ENCODE measurements around the gene MRPL19. TPM values are rescaled to one million over a fixed set of nuclear protein-coding genes. Genes with fewer than 3 reads are reported as not detected.

MRPL19 gene
- total and polyA plus RNA-seq, 2 of the 13 experiments (the other 11 are each of a cell fraction or from before 2014, with no cell fraction given): 43.2 to 163 TPM

- TF ChIP-seq ZNF703 (CRISPR knock-in tag; IDR thresholded peaks at IDR 0.05; ENCODE audit: borderline replicate concordance): no peak
- TF ChIP-seq ZNF501 (CRISPR knock-in tag; IDR thresholded peaks at IDR 0.05): peak; percentile 98
- TF ChIP-seq FOXA1 (IDR thresholded peaks at IDR 0.05): no peak
- peak; percentile 64 for TF ChIP-seq FOXA1 (CRISPR knock-in tag; IDR thresholded peaks at IDR 0.05)
- TF ChIP-seq IKZF5 (CRISPR knock-in tag; IDR thresholded peaks at IDR 0.05): peak; percentile 97
- no peak for TF ChIP-seq TCF12 (IDR thresholded peaks at IDR 0.05)
- TF ChIP-seq TCF12 (CRISPR knock-in tag; IDR thresholded peaks at IDR 0.05): 0 out of 2 replicates have a peak, but pooled peaks have one; percentile 44
- TF ChIP-seq ZNF235 (CRISPR knock-in tag; IDR thresholded peaks at IDR 0.05; ENCODE audit: borderline replicate concordance): no peak
- TF ChIP-seq TFDP2 (CRISPR knock-in tag; IDR thresholded peaks at IDR 0.05): no peak; the same call in 1 of the 2 replicates
- TF ChIP-seq ARNT2 (CRISPR knock-in tag; IDR thresholded peaks at IDR 0.05; ENCODE audit: low read depth): peak; percentile 88; the same call in 1 of the 2 replicates
- peak; percentile 91 for TF ChIP-seq GATAD1 (CRISPR knock-in tag; IDR thresholded peaks at IDR 0.05)
- peak; percentile 94 for TF ChIP-seq UBTF (CRISPR knock-in tag; IDR thresholded peaks at IDR 0.05)
- TF ChIP-seq ZNF549 (CRISPR knock-in tag; IDR thresholded peaks at IDR 0.05): no peak
- TF ChIP-seq ZNF678 (CRISPR knock-in tag; IDR thresholded peaks at IDR 0.05): peak; percentile 58; the same call in 1 of the 2 replicates
- TF ChIP-seq ZNF460 (CRISPR knock-in tag; IDR thresholded peaks at IDR 0.05; ENCODE audit: borderline replicate concordance): no peak
- peak; percentile 93 for TF ChIP-seq ZNF747 (CRISPR knock-in tag; IDR thresholded peaks at IDR 0.05; ENCODE audit: borderline replicate concordance)
- peak; percentile 74 for TF ChIP-seq SUZ12 (IDR thresholded peaks at IDR 0.05; ENCODE audit: low read depth, low read length)
- TF ChIP-seq AKNA (CRISPR knock-in tag; IDR thresholded peaks at IDR 0.05; ENCODE audit: borderline replicate concordance): no peak
- peak; percentile 91 for TF ChIP-seq FOXC1 (CRISPR knock-in tag; IDR thresholded peaks at IDR 0.05; ENCODE audit: borderline replicate concordance)
These were observed at the start of gene MRPL19 (continued) for GRCh38 chr2:75646583-75647425.

Data from HepG2 (cell line).